Breast epithelium (tissue), 3 donors: ENCODE measurements around the gene TM7SF2.

Experiments
- CTCF ChIP-seq, 3 donors: fragments of 450-650 bp; IDR thresholded peaks; one replicate each; pipeline ENCODE4 v1.5.1; 2016 to 2017; ENCODE audit warnings: antibody characterized with exemption in 3 of 3, mild to moderate bottlenecking in 3 of 3, moderate library complexity in 3 of 3
- POLR2A ChIP-seq: fragments of 450-650 bp; IDR thresholded peaks from one replicate; pipeline ENCODE4 v1.6.1; 2016; ENCODE audit warnings: antibody characterized with exemption, mild to moderate bottlenecking, moderate library complexity

GRCh38 chr11:65127473-65128181 is 16.0 kb downstream of the TM7SF2 start:
- TF ChIP-seq CTCF (IDR thresholded peaks at IDR 0.05), result no peak
- TF ChIP-seq POLR2A, result no peak
